NCI-H345 treated with DMSO at 0.1 percent for 48 hours (cell line): ENCODE results near the gene MIOX.
A peak's percentile ranks its signal among the peaks of the same experiment; 100 is the strongest.
"Not testable (repeated sequence)": the region's sequence is repeated elsewhere in the genome, so short reads cannot be mapped to it uniquely, and the experiment has no call there.

ENCODE experiments used
- DNase-seq: peaks from one replicate; lab custom pipeline; 2025; ENCODE audit not compliant: unreplicated experiment; lab: John Stamatoyannopoulos, UW

The MIOX gene

DNA sequence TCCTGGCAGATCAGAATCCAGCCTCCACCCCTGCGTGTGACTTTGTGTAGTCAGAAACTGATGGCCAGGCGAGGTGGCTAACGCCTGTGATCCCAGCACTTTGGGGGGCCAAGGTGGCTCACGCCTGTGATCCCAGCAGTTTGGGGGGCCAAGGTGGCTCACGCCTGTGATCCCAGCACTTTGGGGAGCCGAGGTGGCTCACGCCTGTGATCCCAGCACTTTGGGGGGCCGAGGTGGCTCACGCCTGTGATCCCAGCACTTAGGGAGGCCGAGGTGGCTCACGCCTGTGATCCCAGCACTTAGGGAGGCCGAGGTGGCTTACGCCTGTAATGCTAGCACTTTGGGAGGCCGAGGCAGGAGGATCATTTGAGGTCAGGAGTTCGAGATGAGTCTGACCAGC, 26.5 kb downstream of the MIOX start:
- DNase-seq: no peak

DNA sequence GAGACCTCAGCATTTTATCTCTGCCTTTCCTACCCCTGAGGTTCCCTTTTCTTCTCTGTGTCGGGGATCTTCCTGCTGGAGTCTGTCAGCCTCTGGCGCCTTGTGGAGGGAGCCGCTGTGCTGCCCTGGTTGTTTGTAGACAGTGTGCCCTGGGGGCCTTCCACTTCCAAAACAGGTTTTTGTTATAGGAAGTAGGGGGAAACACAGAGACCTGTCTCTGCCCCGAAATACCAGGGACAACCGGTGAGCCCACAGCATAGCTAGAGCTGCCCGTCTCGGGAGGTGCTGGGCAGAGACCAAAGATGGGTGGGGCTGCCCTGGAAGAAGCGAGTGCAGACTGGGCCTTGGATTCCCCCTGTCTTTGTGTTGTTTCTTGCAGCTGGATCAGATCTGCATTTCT, 29.4 kb downstream of the MIOX start:
- DNase-seq: no peak

DNA sequence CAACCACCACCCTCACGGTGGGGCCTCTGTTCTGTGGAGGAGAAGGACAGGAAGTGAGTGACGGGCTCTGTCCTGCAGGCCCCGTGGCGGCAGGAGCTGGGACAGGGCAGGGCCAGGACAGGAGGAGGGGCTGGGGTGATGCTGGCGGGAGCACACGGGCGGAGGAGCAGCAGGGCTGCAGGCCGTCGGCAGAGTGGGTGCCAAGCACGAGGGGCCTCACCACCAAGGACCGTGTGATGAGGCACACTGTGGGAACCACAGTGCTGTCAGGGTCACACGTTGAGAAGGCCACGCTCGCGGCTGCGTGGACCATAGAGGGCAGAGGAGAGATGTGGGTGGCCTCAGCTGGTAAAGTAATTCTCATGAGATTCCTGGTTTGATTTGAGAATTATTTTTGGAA, 30.2 kb downstream of the MIOX start:
- DNase-seq: no peak

GRCh38 chr22:50517495-50518260, 31.0 kb downstream of the MIOX start:
- DNase-seq: no peak

- no peak for DNase-seq
Measured at GRCh38 chr22:50518606-50519005, 31.9 kb downstream of the MIOX start.

GRCh38 chr22:50519151-50519550, 32.5 kb downstream of the MIOX start:
- no peak for DNase-seq

DNA sequence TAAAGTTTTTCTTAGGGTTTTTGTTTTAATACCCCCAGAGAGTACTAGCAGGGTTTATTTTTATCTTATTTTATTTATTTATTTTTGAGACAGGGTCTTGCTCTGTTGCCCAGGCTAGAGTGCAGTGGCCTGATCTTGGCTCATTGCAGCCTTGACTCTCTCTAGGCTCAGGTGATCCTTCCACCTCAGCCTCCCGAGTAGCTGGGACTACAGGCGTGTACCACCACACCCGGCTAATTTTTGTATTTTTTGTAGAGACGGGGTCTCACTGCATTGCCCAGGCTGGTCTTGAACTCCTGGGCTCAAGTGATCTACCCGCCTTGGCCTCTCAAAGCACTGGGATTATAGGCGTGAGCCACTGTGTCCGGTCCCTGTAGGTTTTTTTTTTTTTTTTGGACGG, 33.5 kb downstream of the MIOX start:
- not testable (repeated sequence) for DNase-seq

DNA sequence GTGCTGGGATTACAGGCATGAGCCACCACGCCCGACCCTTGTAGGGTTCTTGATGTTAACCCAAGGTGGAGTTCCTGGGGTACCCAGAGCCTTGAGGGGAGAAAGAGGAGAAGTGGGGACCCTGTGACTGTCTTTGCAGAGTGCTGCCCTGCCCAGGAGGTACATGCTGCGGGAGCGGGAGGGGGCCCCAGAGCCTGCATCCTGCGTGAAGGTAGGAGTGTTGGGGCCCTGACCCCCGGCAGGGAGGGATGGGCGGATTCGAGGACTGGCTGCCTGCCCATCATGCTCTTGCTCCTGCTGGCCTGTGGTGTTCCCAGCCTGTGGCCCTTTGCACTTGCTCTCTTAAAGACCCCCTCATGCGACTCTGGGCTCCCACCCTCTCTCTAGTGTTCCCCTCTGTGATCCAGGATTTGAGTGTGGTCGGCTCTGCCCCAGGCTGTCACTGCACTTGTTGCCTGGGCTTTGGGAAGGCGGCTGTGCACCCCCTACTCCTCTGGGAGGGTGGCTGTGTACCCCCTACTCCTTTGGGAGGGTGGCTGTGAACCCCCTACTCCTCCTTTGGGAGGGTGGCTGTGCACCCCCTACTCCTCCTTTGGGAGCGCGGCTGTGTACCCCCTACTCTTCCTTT, 34.3 kb downstream of the MIOX start:
- DNase-seq: no peak

- no peak for DNase-seq
Measured at GRCh38 chr22:50521710-50522109, 35.1 kb downstream of the MIOX start.

DNA sequence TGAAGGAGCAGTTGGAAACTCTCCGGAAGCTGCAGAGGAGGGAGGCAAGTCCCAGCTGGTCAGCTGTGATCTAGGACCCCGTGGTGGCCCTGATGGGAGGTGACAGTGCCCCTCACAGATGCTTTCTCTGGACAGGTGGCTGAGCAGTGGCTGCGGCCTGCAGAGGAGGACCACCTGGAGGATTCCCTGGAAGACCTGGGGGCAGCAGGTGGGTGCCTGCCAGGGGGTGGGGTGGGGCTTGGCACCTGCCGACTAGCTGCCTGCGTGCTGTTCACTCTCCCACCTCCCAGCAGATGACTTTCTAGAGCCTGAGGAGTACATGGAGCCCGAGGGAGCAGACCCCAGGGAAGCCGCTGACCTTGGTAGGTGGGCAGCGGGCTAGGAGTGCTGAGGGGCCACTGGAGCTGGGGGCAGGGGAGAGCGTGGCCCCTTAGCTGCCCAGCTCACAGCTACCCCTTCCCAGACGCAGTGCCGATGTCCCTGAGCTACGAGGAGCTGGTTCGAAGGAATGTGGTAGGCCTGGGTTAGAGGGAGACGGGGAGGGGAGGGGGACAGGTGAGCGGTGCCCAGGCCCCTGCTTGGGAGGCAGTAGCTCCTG, 35.6 kb downstream of the MIOX start:
- no peak for DNase-seq

DNA sequence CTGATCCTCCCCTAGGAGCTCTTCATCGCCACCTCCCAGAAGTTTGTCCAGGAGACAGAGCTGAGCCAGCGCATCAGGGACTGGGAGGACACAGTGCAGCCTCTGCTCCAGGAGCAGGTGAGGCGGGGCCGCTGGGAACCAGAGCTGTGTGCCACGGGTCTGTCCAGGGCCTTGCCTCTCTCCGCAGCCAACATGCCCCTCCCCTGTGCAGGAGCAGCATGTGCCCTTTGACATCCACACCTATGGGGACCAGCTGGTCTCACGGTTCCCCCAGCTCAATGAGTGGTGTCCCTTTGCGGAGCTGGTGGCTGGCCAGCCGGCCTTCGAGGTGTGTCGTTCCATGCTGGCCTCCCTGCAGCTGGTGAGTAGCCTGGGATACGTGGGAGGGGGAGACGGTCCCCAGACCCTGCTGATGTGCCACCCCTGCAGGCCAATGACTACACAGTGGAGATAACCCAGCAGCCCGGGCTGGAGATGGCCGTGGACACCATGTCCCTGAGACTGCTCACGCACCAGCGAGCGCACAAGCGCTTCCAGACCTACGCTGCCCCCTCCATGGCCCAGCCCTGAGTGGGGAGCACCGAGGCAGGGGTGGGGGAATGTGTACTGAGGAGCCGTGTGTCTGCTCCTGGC, 36.3 kb downstream of the MIOX start:
- DNase-seq: no peak

GRCh38 chr22:50523458-50523805, 36.8 kb downstream of the MIOX start:
- no peak for DNase-seq

GRCh38 chr22:50523806-50524675, 37.4 kb downstream of the MIOX start:
- DNase-seq: no peak

GRCh38 chr22:50524676-50525103, 38.0 kb downstream of the MIOX start:
- DNase-seq: no peak

GRCh38 chr22:50525104-50525857, 38.6 kb downstream of the MIOX start, which contains the start of gene SCO2:
Gene SCO2, minus strand, starts transcription at chr22:50525598. Its CDS starts 1,187 bp downstream, at chr22:50524411.
- peak; percentile 75 for DNase-seq

- no peak for DNase-seq
Measured at GRCh38 chr22:50525858-50526107, 39.1 kb downstream of the MIOX start.

- no peak for DNase-seq
Measured at GRCh38 chr22:50526108-50526833, 39.6 kb downstream of the MIOX start.

GRCh38 chr22:50526834-50527801, 40.5 kb downstream of the MIOX start:
- no peak for DNase-seq
